AML-193 (cell line): ENCODE measurements around the gene POLR2F.

Experiments used
- DNase-seq, 2 experiments: peaks; one replicate each; lab custom pipeline; 2025; lab: John Stamatoyannopoulos, UW

Gene POLR2F

DNA sequence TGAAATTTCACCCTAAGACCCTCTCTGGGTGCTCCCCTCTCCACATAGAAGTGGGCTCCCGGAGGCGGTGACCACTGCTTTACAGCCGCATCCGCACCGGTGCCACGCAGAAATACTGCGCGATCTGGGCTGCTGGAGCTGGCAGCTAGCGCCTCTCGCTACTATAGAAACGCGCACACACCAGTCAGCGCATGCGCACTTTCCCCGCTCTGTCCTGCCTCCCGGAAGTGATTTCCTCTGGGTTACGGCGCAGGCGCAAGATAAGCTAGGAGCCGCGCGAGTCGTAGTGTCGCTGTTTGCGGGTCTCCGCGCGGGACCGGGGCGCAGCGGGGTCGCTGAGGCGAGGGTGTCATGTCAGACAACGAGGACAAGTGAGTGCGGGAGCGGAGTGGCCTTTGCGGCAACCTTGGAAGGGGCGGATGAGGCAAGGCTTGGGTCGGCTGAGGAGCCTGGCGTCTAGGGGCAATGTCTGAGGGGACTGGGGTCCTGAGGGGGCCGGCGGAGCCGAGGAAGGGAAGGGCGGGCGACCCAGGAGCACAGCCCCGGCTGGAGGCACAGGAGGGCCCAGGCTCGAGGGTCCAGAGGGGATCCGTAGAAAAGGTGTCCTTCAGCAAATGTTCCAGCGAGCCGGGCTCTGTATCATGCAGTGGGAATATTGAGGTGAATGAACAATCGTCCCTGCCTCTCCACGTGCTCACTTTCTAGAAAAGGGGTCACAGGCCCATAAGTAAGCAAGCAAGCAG lies at the start of gene POLR2F, which contains the start of gene C22orf23:
Gene POLR2F (plus strand): TSS at position 263 of the 743 bp plus-strand sequence. CDS start 89 bp downstream, at position 352.
Gene C22orf23 (minus strand): TSS at position 165 of the 743 bp plus-strand sequence. CDS start 452 bp downstream, outside the sequence.
- peak; percentile 86 to 91 for DNase-seq

DNA sequence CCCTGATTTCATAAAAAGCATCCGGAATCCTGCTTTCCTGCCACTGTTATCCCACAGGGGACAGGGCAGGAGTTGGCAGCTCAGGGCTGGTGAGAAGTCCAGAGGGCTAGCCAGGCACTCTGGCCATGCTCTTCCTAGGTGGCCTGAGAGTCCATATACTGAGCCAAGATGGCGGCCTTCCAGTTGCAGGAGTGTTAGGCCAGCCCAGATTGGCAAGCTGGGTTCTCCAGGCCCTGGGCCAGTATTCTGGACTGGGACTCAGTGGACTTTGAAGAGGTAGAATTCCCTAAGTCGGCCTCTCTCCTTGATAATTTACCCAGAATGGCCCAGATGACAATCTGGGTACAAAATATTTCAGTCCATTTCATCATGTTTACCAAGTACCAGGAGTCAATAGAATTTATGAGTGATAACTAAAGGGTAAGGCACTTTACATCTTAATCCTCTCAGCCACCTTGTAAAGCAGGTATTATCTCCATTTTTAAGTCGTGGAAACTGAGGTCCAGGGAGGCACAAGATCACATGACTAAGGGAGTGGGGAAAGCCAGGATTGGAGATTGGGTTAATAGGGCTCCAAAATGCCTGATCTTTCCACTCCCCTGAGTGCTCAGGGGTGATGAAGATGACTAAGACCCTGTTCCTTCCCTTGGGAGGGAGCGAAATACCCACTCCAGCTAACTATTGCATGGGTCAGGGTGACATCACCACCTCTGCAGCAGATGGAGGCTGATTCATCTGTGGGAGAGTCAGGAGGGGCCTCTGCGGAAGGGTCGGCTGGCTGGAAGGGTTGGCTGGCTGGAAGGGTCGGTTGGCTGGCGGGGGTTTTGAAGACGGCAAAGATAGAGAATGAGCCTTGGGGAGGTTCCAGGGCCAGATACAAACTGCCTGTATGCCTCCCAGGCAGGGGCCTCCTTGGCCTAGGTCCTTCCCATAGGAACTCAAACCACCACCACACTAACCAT lies 48.6 kb upstream of the POLR2F start:
- DNase-seq, result no peak

DNA sequence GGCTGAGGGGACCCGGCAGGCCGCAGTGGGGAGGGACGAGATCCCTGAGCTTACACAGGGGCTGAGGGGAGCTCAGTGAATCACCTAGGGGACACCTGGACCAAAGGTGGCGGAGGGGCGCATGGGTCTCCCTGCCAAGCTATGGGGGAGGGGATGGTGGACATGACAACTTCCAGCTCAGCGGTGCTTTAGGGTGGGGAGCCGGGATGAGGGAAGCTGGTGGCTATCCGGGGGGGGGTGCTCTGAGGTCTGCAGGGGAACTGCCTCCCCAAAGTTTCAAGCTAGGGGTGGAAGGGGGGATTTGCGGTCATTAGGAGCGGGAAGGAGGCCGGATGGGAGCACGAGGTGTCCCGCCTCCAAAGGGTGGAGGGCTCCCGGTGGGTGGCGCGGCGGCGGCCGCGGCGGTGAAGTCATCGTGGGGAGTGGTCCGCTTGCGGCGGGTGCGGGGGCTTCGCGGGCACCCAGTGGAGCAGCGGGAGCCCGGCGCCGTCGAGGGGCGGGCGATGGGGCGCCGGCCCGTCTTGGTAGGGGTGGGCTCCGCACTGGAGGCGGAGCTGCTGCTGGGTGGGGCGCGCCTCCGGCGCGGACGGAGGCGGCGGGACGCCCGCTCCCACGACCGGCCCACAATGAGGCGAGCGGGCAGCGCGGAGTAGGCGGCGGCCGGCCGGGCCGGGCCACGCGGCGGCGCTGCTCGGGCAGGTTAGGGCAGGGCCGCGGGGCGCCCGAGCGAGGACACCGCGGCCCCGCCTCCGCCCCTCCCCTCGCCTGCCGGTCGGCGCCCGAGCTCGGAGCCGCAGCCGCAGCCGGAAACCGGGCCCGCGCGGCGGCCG lies 47.8 kb upstream of the POLR2F start, which contains the start of gene MICALL1:
Gene MICALL1 (plus strand): TSS at position 764 of the 830 bp plus-strand sequence. CDS start 126 bp downstream, outside the sequence.
- peak; percentile 29 to 46 for DNase-seq

DNA sequence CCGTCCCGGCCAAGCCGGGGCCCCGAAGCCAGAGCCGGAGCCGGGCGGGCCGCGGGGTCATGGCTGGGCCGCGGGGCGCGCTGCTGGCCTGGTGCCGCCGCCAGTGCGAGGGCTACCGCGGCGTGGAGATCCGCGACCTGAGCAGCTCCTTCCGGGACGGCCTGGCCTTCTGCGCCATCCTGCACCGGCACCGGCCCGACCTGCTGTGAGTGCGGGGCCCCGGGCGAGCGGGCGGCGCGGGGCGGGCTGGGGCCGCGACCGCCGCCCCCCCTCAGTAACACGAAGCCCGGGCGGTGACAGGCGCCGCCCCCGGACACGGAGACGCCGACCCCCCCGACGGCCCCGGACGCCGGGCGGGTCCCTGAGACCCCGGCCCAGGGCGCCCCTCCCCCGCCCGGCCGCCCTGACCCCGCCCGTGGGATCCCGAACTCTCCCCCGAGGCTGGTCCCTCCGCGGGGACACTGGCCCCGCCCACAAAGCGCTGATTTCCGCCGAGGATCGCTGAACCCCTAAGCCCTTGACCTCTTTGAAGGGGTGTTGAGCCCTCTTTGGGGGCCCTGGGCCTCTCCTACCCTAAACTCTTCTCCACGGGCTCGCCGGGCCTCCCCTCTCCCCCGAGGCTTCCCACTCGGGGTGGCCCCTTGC lies 47.0 kb upstream of the POLR2F start:
- DNase-seq, result no peak

DNA sequence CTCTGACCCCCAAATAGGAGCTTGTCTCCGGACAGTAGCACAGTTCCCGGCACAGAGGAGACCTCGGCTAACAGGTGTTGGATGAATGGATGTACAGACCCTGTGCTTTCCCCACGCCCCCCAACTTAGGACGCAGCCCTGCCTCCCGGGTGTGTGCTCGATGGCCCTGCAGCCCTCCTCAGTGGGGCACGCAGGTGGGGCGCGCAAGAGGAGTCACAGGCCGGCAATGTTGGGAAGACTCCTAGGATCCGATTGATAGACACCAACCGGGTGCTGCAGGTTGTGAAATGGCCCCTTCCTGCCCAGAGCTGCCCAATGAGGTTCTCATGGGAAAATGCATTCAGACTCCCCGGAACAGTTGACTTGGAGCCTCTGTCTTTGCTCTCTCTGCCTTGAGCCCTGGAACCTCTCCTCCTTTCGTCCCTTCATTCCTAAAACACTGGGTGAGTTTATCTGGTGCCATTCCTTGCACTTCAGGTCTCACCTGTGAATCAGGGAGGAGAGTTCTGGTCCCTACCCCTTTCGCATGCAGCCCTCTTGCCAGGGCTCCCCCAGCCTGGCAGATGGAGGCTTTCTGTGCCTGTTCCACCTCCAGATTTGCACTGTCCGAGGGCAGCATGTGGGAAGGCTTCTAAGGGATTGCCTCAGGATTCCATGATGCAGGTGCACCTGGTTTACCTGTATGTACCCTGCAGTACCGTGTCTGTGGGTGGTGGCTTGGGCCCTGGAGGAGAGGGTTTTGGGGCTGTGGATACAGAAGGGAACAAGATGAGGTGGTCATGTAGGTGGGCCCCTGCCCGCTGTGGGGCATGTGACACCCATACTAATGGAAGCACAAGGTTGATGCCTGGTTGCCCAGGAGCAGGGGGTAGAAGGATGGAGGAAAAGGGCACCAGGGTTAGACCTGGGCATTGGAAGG lies 46.2 kb upstream of the POLR2F start:
- DNase-seq, result peak in 1 of 2 experiments; percentile 8

DNA sequence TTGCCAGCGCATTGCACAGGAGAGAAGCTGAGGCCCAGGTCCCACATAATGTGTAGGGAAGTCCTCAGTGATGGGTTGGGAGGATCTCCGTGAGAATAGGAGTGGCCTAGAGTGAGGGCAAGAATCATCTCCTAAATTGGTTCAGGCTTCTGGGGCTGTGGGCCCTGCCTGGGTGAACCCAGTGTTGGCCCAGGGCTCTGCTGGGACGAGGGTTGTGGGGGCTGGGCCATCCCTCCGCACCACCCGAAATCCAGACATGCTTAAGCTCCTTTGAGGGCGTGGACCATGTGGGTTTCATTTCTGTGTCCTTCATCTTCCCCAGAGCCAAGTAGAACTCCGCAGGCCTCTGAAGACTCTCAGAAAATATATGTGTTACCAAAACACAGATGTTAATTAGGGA lies 43.7 kb upstream of the POLR2F start:
- no peak for DNase-seq

DNA sequence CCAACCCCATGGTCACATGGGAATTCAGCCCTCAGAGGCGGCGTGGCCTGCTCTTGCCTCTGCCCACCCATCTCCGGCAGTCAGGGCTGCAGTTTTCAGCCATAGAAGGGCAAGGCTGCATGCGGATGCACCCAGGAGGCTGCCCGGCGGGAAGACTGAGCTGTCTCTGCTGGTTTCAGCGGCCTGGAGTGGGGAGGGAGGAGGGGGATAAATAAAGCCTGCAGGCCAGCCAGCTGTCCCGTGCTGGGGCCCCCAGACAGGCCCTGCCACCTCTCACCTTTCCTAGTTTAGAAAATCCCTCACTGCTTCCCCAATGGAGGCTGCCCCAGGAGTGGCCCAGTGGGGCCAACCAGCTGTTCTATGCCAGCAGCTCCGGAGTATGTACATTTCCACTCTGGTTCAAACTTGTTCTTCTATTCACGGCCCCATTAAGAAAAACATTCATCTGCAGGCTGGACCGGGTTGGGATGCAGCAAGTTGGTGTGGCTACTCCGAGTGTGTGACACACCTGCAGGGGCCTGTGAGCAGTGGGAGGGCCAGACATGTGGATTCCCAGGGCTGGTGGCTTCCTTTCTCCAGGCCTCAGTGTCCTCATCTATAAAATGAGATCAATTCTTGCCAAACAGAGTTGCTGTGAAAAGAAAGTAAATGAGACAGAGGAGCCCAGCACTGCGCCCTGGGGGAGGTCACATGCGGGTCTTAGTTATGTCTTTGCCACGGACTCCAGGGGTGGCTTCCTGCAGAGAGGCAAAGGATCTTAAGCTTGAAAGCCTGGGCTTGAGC lies 42.4 kb upstream of the POLR2F start:
- DNase-seq, result no peak

DNA sequence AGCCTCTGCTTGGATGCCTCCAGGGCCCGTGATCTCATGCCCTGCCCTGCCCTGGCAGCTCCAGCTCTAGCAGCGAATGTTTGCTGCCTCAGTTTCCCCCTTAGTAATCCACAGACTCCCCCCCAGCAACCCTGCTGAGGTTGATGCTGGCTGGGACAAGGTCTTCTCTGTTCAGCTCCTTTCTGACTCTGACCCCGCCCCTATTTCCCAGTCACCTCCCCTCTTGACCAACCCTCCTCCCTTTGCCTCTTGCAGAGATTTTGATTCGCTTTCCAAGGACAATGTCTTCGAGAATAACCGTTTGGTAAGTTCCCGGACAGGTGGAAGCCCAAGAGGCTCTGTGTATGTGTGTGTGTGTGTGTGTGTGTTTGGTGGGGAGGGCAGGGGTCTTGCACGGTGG lies 41.8 kb upstream of the POLR2F start:
- no peak for DNase-seq

DNA sequence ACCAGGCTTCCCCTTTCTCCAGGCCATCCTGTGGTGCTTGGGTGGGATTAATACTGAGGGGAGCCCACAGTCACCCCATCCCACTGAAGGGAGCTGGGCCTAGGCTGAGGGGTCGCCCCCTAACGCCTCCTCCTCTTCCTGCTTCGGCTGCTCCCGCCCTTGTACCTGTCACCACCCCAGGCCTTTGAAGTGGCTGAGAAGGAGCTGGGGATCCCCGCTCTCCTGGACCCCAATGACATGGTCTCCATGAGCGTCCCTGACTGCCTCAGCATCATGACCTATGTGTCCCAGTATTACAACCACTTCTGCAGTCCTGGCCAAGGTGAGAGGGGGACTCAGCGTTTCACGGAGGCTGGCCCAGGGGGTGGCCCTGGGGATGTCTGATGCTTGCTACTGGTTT lies 41.3 kb upstream of the POLR2F start:
- no peak for DNase-seq

DNA sequence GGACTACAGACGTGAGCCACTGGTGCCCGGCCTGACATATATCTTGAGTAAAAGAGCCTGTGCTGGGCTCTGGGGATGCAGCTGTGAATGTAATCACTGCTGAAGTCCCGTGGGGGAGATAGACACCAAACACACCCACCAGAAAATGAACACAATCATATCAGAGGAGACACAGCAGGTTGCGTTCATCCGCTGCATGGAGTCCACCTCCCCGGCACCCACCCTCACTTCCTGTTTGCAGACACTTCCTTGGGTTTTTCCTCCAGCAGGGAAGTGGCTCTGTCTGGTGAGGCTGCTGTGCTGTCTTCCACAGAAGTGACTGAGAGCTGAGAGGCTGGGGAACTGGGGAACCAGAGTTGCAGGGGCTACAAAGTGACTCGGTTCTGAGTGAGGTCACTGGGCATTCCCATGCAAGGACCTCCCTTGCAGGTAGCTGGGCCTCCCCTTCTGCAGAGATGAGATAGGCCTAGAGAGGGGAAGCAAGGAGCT lies 40.2 kb upstream of the POLR2F start:
- no peak for DNase-seq

DNA sequence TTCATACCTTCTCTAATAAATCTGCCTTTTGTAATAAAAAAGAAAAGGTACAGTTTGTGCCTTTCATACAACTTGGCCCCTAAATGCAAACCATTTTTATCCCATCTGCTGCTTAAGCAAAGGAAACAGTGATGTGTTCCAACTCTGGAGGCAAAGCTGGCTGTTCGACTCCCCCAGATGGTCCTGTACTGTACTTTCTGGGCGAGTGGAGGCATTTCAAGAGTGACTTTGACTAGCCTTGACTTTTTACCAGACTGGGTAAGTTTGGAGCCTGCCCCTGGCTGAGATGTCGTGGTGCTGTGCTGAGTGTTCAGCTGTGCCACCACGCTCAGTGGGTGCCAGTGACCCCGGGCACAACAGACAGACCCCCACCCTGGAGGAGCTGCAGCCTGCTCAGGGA lies 37.2 kb upstream of the POLR2F start:
- no peak for DNase-seq

DNA sequence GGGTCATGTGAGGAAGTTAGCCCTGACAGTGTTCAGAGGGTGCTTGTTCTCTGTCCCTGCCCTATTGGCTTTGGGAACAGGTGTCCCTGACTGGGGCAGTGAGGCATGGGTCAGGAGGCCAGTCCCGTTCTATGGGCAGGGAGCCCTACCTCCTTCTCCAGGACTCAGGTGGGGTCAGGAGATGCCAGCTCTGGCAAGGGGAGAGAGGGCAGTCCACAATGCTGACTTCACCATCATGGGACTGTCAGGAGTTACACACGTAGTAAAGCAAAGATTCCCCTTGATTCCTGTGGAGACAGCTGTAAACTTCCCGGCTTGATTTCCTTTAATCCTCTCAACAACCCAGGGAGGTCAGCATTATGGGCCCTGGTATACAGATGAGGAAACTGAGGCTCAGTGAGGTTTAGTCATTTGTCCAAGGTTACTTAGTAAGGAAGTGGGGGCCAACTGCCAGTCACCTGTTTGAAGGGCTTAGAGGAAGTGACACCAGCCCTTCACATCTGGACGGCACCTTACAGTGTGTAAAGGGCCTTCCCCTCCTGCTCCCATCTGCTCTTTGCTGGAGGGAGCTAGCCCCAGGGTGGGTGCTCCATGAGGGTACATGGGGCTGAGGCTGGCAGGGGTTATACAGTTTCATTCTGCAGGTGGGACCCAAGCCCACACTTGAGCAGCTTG lies 35.5 kb upstream of the POLR2F start:
- DNase-seq, result no peak

DNA sequence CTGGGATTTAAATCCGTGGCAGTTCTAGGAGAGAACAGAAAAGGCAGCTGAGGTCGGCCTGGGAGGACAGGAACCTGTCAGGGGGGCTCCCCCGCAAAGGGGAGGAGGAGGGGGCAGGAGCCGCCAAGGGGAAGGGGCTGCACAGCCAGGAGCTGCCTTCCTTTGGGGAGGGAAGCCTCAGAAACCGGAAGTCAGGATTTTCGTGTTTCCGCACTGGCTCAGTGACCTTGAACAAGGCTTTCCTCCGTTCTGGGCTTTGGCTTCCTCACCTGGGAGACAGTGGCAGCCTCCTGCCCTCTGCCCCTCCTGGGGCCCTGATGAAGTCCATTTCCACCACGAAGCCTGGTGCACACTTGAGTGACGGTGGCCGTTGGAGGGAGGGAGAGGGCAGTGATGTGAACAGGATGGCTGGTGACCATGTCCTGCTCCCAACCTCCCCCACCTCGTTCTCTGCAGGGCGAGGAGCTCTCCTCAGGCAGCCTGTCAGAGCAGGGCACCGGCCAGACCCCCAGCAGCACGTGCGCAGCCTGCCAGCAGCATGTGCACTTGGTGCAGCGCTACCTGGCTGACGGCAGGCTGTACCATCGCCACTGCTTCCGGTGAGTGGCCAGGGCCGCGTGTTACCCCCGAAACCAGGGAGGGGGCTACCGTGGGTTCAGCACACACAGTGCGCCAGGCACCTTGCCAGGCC lies 34.8 kb upstream of the POLR2F start:
- DNase-seq, result no peak

DNA sequence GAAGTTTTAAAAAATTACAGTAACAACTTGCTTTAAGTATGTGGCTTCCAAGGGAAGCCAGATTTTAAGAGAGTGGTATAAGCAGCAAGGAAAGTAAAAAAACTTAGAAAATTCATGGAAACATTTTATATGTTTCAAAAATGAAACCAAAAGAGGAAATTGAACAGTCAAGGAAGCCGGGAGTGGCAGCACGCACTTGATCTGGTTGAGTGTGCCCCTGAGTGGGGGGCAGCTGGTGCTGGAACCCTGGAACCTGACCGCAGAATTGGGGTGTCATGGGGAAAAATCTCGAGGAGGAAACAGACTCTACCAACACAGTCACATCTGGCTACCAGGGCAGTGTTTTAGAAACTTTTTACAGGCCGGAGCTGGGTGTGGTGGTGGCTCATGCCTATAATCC lies 33.4 kb upstream of the POLR2F start:
- DNase-seq, result no peak

DNA sequence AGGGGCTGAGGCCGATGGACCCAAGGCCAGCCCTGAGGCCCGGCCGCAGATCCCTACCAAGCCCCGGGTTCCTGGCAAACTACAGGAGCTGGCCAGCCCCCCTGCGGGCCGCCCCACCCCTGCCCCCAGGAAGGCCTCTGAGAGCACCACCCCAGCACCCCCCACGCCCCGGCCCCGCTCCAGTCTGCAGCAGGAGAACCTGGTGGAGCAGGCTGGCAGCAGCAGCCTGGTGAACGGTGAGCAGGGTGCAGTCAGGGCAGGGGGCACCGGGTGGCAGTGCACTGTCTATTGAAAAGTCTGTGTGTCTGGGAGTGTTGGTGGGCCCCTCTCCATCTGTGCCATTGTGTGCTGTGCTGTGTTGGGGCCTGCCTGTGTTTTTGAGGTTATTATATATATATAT lies 31.3 kb upstream of the POLR2F start:
- no peak for DNase-seq

DNA sequence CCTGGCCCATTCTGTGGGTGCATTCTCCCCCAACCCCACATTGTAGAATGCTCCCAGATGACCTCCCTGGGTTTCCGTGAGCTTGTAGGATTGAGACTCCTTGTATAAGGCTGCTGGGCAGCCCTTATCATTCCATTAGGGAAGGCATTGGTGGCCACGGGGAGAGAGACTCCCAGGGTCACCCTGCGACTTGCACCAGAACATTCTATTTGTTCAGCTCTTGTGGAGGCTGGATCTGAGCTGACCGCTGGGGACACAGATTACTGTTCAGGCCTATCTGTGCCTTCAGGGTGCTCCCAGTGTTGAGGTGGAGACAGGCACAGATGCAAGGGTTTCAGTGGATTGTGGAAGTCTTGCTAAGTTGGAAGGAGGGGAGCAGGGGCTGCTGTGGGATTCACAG lies 29.6 kb upstream of the POLR2F start:
- DNase-seq, result no peak

DNA sequence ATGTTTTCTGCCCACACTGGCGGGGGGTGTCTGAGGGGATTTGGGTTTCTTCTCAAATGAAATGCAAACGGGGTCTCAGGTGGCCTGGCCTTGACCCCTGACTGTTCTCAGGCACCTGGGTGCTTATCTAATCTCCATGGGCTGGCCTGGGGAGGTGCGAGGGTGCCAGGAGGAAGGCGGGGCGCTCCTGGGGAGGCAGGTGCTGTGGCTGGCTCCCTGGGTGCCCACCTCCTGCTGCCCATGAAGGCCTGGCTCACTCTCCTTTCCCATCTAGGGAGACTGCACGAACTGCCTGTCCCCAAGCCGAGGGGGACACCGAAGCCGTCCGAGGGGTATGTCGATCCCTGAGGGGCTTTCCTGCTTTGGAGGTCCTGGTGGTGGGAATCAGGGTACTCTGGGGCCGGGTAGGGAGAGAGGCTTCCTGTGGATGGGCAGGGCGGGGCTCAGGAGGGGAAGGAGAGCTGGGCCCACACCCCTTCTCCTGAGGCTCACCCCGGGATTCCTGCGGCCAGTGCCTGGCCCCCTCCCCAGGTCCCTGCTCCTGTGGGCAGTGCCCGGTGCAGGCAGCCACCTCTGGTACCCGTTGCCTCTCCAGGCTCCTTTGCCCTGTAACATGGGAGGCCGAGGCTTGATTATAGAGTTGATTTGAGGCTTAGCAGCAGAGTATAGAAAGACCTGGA lies 29.0 kb upstream of the POLR2F start:
- DNase-seq, result no peak
